Limb (tissue), 2 donors: ENCODE measurements around the gene ZFYVE19.
"Not testable (repeated sequence)": the region's sequence is repeated elsewhere in the genome, so short reads cannot be mapped to it uniquely, and the experiment has no call there.

Source experiments
- DNase-seq, 2 donors: peaks; one replicate each; pipeline ENCODE4 v3.0.0-alpha.2; 2016; ENCODE audit errors: extremely low spot score in 2 of 2

The ZFYVE19 gene

GRCh38 chr15:40846841-40847222, 39.9 kb downstream of the ZFYVE19 start:
- DNase-seq: no peak

- no peak for DNase-seq
Measured at GRCh38 chr15:40847223-40847961, 40.5 kb downstream of the ZFYVE19 start.

DNA sequence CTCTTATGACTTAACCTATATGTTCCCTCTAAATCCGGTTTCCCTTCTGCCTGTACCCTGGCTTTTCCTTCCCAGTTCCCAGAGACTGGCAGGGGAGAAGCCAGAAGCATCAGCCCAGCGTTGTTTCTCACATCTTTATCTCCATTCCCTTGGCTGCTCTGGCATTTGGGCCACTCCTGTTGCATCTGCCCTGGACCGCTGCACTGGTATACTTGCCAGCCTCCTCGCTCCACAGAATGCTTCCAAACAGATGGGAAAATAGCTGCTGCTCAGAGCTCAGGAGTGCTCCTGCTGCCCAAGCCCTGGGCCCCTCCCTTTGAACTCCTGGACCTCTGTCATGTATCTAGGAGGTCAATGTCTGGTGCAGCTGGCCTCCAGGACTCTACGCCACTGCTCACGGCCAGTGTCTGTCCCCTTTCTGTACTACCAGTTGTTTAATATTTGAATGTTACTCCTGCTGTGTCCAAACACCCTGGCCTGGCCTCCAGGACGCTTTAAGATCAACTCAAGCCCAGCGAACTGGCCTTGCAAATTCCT, 43.8 kb downstream of the ZFYVE19 start:
- DNase-seq: no peak

DNA sequence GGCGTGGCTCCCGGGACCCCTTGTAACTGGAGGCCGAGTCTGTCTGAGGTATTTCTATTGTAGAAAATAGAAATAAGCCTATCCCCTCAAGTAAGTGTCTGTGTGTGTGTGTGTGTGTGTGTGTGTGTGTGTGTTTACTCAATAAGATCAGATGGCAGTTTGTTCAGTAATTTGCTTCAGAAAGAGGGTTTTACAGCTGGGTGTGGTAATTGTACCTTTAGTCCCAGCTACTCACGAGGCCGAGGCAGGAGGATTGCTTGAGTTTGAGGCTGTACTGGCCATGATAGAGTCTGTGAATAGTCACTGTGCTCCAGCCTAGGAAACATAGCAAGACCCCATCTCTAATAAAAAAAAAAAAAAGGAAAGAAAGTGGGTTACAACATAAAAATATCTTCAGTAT, 45.6 kb downstream of the ZFYVE19 start:
- DNase-seq: no peak

DNA sequence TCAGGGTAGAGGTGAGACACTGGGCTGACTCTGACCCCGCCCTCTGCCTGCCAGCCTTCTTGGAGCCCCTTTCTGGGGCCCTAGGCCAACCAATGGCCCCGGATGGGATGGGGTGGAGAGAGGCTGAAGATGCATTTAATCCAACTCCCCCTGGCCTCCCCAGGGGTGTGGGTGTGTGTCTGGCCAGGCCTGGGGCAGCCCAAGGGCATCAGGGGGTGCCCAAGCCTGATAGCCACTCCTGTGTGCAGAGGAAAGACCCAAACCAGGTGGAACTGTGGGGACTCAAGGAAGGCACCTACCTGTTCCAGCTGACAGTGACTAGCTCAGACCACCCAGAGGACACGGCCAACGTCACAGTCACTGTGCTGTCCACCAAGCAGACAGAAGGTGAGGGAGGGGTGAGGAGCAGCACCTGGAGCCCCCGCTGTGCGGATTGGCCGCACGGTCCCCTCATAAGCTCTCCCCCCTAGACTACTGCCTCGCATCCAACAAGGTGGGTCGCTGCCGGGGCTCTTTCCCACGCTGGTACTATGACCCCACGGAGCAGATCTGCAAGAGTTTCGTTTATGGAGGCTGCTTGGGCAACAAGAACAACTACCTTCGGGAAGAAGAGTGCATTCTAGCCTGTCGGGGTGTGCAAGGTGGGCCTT, 46.5 kb downstream of the ZFYVE19 start:
- DNase-seq: peak in 1 of 2 donors; percentile 20

- DNase-seq: no peak
Measured at GRCh38 chr15:40854161-40854560, 47.3 kb downstream of the ZFYVE19 start.

- DNase-seq: peak in 1 of 2 donors; percentile 16
Measured at GRCh38 chr15:40855706-40856234, 48.9 kb downstream of the ZFYVE19 start.

DNA sequence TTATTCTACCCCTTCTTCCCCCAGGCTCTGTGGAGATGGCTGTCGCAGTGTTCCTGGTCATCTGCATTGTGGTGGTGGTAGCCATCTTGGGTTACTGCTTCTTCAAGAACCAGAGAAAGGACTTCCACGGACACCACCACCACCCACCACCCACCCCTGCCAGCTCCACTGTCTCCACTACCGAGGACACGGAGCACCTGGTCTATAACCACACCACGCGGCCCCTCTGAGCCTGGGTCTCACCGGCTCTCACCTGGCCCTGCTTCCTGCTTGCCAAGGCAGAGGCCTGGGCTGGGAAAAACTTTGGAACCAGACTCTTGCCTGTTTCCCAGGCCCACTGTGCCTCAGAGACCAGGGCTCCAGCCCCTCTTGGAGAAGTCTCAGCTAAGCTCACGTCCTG, 49.9 kb downstream of the ZFYVE19 start:
- DNase-seq: peak in 1 of 2 donors; percentile 24

DNA sequence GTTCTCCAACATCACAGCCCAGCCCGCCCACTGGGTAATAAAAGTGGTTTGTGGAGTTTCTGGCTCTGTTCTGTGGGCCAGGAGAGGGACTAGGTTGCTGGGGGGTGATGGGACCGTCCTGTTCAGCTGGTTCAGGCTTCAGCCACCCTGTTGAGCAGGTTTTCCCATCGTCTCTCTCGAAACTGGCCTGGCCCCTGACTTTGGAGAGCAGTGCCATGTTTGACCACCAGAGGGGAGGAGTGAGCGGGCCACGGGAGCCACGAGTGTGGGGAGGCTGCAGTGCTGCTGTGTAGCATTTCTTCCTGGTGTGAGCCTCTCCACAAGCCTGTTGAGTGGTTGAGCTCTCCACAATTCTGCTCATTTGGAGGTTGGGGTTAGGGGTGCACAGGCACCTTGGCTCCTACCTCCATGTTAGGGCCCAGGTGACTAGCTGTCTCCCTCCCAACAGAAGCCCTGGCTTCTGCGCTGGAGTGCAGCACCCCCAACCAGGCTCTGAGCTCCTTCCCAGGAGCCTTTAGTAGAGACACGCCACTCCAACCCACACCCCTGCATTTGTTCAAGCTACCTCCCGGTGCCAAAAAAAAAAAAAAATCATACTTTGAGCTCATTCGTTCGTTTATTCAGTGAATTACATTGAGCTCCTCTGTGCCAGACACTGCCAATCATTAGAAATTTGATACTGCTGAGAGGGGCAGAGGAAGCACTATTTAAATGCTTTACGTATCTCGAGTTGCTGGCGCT, 50.9 kb downstream of the ZFYVE19 start:
- peak; percentile 47 to 90 for DNase-seq

- DNase-seq: no peak
Measured at GRCh38 chr15:40858706-40859105, 51.8 kb downstream of the ZFYVE19 start.

DNA sequence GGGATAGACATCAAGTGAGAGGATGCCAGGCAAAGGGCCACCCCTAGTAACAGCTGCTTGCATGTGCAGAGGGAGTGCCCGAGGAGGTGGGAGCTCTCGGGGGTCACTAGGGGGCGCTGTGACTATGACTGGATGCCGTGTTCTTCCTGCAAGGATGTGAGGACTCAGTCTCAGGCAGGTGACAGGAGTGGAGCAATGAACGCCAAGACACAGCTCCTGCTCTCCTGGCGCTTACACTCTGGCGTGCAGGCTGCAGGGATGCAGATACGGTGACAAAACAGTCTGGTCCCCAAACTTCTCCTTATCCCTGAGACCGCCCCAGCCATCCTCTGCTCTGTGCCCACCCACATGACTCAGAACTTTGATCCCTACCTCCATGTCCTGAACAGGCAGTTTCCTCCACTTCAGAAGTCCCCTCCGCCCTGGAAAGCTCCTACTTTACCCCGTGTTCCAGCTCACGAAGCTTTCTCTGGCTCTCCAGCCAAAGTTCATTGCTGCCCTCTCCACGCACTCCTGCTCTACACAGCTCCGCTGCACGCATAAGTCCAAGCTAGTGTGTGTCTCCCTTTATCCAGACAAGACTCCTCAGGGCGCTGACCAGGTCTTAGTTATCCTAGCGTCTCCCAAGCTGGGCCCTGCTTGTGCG, 52.4 kb downstream of the ZFYVE19 start:
- DNase-seq: peak; percentile 34 to 77

- not testable (repeated sequence) for DNase-seq
Measured at GRCh38 chr15:40861147-40861546, 54.3 kb downstream of the ZFYVE19 start.

DNA sequence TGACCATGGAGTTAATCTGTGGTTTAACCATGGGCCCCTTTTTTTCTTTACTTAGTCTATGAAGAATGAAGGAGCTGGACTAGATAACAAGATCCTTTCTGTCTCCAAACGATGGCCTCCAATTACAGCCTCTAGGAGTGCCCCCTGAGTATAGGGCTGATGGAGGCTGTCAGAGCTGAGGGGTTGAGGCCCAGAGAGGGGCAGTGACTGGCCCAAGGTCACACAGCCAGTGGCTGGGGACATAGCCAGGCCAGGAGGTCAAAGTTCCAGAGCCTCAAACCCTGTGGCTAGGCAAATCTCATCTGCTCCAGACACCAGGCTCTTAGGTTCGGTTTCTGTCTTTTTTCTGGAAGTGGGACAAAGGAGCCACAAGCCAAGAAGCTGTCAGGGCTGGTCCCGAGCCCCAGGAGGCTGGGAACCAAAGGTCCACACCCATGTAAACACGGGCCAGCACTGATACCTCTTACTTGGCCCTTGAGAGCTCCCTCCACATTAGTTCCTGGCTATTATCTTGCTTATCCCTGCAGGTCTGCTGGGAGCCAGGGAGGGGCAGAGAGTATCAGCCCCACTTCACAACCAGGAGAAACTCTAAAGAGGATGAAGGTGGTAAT, 56.9 kb downstream of the ZFYVE19 start:
- no peak for DNase-seq
